K562 (cell line): Measurements from ENCODE around the gene PI4K2A. TPM values are rescaled to one million over a fixed set of nuclear protein-coding genes. Genes with fewer than 3 reads are reported as not detected.
A peak's percentile ranks its signal among the peaks of the same experiment; 100 is the strongest.

Experiments used
- CBX1 ChIP-seq: sonication (generic); IDR thresholded peaks from 2 replicates; pipeline ENCODE4 v1.6.1; 2016; ENCODE audit warnings: antibody characterized with exemption, low read depth, mild to moderate bottlenecking
- HDAC3 ChIP-seq: fragments of 450-650 bp; IDR thresholded peaks from 2 replicates; pipeline ENCODE4 v1.6.1; 2018; ENCODE audit warnings: borderline replicate concordance, mild to moderate bottlenecking, moderate library complexity; ENCODE audit not compliant: partially characterized antibody
- HDGF ChIP-seq: fragments of 450-650 bp; IDR thresholded peaks from 2 replicates; pipeline ENCODE4 v1.6.1; 2016
- HLTF ChIP-seq: fragments of 450-650 bp; IDR thresholded peaks from 2 replicates; pipeline ENCODE4 v1.6.1; 2016
- HNRNPH1 ChIP-seq: fragments of 200-400 bp; formaldehyde crosslinking; optimal IDR thresholded peaks from 2 replicates; pipeline ENCODE3; 2017; ENCODE audit warnings: low read depth, mild to moderate bottlenecking, low read length, moderate library complexity
- MTA3 ChIP-seq: fragments of 450-650 bp; formaldehyde crosslinking; IDR thresholded peaks from 2 replicates; pipeline ENCODE4 v1.6.1; 2017; ENCODE audit warnings: mild to moderate bottlenecking, borderline replicate concordance
- NFIX ChIP-seq: fragments of 250-450 bp; sonication (Bioruptor Pico); IDR thresholded peaks from 2 replicates; pipeline ENCODE4 v1.4.0; 2020; ENCODE audit warnings: low read depth, mild to moderate bottlenecking, moderate library complexity
- PML ChIP-seq: IDR thresholded peaks from 2 replicates; pipeline ENCODE4 v1.6.1; 2012; ENCODE audit warnings: low read length, inconsistent platforms
- POLR3A ChIP-seq: IDR thresholded peaks from 2 replicates; pipeline ENCODE4 v1.6.1; 2011; ENCODE audit warnings: borderline replicate concordance, mild to moderate bottlenecking, moderate library complexity; ENCODE audit not compliant: insufficient read length, insufficient read depth; ENCODE audit errors: extremely low read depth
- VEZF1 ChIP-seq: fragments of 200-800 bp; sonication (Bioruptor generic); IDR thresholded peaks from 2 replicates; pipeline ENCODE4 v1.6.1; 2017; ENCODE audit warnings: missing genetic modification characterization, missing compliant biosample characterization
- ZBTB43 ChIP-seq: sonication (generic); formaldehyde crosslinking; IDR thresholded peaks from 2 replicates; pipeline ENCODE4 v1.8.0; 2023; ENCODE audit warnings: mild to moderate bottlenecking, missing genetic modification reagents
- ZHX1 ChIP-seq: fragments of 150-350 bp; conservative IDR thresholded peaks from 2 replicates; pipeline ENCODE4 v1.6.1; 2014; ENCODE audit warnings: low read length
- ZKSCAN1 ChIP-seq: fragments of 150-350 bp; IDR thresholded peaks from 2 replicates; pipeline ENCODE4 v1.6.1; 2016; ENCODE audit warnings: low read depth, low read length
- ZNF398 ChIP-seq: fragments of 250-450 bp; sonication (Bioruptor Pico); IDR thresholded peaks from 2 replicates; pipeline ENCODE4 v1.8.0; 2021; ENCODE audit warnings: moderate library complexity, mild to moderate bottlenecking, inconsistent platforms
- polyA plus RNA-seq, 8 experiments: library from polyadenylated mRNA; depleted of rRNA in 4 of 8; stranded (reverse) in 5 of 8; unstranded in 3 of 8; fragments of >200 nt; fragmentation: Nextera tagmentation in 2 of 8; fragmentation: Illumina TruSeq in 1 of 8; extraction: Ambion mirVana in 2 of 8; extraction: Trizol in 1 of 8; gene quantifications; 2 replicates each; pipeline versions ENCODE4 v1.2.1 to v1.2.3, GENCODE V29; 2011 to 2014; ENCODE audit warnings: inconsistent platforms in 1 of 8, missing spikeins in 1 of 8
- total RNA-seq, 7 experiments: library from RNA; depleted of rRNA in 6 of 7; stranded (reverse); fragments of >200 nt in 6 of 7; fragmentation: Illumina TruSeq in 2 of 7; extraction: Trizol in 2 of 7; gene quantifications; 2 replicates each; pipeline versions ENCODE4 v1.2.1 to v1.2.3, GENCODE V29; 2011 to 2021; ENCODE audit warnings: low replicate concordance in 1 of 7
- TF ChIP-seq, protein P1 (sequence below): sonication (generic); formaldehyde crosslinking; IDR thresholded peaks from 2 replicates; pipeline ENCODE4 v1.8.0; 2022; ENCODE audit warnings: mild to moderate bottlenecking, missing genetic modification reagents, borderline replicate concordance
- TF ChIP-seq, protein P2 (sequence below): fragments of 450-650 bp; IDR thresholded peaks from 2 replicates; pipeline ENCODE4 v1.6.1; 2016; ENCODE audit warnings: antibody characterized with exemption

Gene PI4K2A
- total and polyA plus RNA-seq, 9 of the 15 experiments (the other 6 are each of a cell fraction or from before 2014, with no cell fraction given): 4.4 to 28.4 (median 16.5) TPM

DNA sequence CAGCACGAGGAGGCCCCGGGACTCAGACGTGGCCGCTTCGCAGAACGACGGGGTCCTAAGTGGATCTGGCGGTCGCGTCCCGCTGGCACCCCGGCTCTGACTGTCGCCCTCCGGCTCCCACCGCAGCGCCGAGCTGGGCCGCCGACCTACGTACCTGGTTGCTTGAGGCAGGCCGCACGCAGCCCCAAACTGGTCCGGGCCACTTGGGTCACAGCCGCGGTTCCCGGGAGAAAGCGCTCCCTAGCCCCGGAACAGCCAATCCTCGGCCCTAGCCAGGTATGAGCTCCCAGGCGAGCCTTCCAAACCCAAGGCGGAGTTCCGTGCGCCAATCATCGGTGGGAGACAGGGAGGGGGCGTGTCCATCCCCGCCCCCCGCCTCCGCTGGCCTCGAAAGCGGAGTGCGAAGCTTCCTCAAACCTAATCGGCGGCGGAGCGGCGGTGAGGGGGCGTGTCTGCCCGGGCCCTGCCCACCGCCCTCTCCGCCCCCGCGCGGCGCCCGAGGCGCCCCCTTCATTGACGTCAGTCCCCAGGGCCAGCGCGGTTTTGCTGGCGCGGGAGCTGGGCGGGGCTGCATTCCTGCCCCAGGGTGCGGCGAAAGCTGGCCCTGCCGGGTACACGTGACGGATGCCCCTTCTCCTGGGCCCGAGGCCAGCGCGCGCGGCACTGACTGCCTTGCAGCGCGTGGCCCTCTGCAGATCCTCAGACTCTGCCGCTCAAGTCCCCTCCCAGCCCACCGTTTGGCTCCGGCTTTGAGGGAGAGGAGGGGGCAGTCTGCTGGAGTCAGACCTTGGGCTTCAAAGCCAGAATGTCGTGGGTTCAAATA lies 46.7 kb downstream of the PI4K2A start, which contains the start of gene AVPI1 (continued):
- TF ChIP-seq CBX1: no peak; the same call in 1 of the 2 replicates
- TF ChIP-seq HDAC3: no peak
- no peak for TF ChIP-seq POLR3A
- no peak for TF ChIP-seq ZKSCAN1
- TF ChIP-seq, protein P1, sequence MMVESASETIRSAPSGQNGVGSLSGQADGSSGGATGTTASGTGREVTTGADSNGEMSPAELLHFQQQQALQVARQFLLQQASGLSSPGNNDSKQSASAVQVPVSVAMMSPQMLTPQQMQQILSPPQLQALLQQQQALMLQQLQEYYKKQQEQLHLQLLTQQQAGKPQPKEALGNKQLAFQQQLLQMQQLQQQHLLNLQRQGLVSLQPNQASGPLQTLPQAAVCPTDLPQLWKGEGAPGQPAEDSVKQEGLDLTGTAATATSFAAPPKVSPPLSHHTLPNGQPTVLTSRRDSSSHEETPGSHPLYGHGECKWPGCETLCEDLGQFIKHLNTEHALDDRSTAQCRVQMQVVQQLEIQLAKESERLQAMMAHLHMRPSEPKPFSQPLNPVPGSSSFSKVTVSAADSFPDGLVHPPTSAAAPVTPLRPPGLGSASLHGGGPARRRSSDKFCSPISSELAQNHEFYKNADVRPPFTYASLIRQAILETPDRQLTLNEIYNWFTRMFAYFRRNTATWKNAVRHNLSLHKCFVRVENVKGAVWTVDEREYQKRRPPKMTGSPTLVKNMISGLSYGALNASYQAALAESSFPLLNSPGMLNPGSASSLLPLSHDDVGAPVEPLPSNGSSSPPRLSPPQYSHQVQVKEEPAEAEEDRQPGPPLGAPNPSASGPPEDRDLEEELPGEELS (CRISPR knock-in tag): no peak
- no peak for TF ChIP-seq ZBTB43 (CRISPR knock-in tag)
- TF ChIP-seq, protein P2, sequence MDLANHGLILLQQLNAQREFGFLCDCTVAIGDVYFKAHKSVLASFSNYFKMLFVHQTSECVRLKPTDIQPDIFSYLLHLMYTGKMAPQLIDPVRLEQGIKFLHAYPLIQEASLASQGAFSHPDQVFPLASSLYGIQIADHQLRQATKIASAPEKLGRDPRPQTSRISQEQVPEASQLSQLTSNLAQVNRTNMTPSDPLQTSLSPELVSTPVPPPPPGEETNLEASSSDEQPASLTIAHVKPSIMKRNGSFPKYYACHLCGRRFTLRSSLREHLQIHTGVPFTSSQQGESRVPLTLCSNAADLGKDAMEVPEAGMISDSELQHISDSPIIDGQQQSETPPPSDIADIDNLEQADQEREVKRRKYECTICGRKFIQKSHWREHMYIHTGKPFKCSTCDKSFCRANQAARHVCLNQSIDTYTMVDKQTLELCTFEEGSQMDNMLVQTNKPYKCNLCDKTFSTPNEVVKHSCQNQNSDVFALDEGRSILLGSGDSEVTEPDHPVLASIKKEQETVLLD: no peak
- no peak for TF ChIP-seq ZHX1
- TF ChIP-seq HDGF: no peak
- TF ChIP-seq MTA3: peak; percentile 69; the same call in 1 of the 2 replicates
- no peak for TF ChIP-seq NFIX (CRISPR knock-in tag)
- no peak for TF ChIP-seq HLTF
- TF ChIP-seq VEZF1: peak; percentile 88
- TF ChIP-seq PML: no peak
- TF ChIP-seq HNRNPH1: no peak
- TF ChIP-seq ZNF398 (CRISPR knock-in tag): no peak
